ENCODE data around the gene NSMCE3.
A peak's percentile ranks its signal among the peaks of the same experiment; 100 is the strongest.

The NSMCE3 gene

DNA sequence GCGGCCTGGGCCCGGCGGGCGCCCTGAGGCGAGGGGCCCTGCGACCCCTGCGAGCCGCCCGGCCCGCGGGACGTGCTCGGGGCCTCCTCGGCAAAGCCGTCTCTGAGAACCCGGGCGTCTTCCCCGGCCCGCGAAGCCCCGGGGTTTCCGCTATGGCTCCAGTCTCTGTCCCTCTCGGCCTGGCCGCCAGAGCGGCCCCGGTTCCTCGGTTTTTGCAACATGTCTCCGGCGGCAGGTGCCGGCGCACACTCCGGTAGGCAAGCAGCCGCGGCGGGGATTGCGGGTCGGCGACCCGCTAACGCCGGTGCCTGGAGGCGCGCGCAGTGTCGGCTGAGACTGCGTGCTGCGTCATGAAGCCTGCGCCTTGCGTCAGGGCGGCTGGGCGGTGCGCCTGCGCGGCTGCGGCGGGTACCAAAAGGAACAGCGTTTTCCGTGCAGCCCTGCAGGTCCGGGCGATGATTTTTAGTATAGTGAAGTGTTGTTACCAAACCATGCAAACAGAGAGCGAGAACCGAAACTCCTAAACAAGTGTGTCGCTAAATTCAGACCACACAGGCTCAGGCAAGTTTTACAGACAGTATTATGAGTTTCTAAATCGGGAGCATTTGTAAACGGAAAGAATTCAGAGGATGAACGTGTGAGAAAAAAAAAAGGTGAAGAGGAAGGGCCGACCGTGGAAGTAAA, at the start of gene NSMCE3:
Gene NSMCE3, minus strand, starts transcription at position 338 of the 684 bp plus-strand sequence. Its CDS starts 117 bp downstream, at position 221.
- DNase-seq (ENCODE audit: low spot score): peak; percentile 96

DNA sequence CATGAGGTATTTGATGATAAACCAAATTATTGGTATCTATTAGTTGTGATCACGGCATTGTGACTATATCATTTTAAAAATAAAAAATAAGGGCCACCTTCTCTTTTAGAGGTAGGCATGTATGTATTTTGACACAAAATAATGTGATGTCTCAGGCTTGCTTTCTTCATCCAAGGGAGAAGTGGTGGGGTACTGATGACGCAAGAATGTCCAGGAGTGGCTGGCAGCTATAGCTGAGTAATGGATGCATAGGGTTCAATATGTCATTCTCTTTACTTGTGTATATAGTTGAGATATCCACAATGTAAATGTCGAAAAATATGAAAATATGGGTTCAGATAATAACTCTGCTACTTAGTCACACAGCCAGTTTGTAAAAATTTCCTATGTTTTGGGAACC, 46.8 kb upstream of the NSMCE3 start:
- no peak for DNase-seq (ENCODE audit: low spot score)

DNA sequence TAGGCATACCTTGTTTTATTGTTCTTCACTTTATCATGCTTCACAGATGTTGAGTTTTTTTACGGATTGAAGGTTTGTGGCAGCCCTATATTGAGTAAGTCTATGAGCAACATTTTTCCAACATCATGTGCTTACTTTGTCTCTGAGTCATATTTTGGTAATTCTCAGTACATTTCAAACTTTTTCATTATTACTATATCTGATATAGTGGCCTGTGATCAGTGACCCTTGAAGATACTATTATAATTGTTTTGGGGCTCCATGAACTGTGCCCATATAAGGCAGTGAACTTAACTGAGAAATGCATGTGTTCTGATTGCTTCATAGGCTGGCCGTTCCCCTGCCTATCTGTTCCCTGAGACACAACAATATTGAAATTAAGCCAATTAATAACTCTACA, 42.8 kb upstream of the NSMCE3 start:
- DNase-seq (ENCODE audit: low spot score): no peak

DNA sequence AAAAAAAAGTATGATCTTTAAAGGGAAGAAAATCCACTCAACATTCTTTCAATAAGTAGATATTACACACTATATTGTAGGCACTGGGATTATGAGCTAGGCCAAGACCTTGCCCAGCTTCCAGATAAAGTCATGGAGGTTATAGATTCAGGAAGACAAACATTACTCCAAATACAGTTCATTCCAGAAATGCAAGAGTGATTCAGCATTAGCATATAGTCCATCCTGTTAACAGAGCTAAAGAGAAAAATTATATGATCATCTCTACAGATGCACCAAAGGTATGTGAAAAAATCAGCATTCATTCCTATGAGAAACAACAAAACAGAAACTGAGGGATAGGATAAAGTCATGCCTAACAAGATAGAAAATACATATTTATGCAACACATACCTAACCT, 42.1 kb upstream of the NSMCE3 start:
- no peak for DNase-seq (ENCODE audit: low spot score)

DNA sequence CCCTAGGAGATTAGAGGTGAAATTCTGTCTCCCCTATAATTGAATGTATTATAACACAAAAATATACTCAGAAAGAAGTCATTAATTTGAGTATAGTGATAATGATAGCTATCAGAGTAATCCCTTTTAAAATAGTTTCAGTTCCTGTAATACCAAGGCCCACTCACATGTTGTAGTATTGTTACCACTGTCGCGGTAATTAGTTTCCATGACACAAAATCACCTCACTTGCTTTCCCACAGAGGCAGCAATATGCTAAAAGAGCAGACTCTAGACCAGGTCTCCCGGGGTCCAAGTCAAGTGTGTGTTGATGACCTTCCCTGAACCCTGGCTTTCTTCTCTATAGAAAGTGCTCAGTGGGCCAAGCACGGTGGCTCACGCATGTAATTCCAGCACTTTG, 39.5 kb upstream of the NSMCE3 start:
- DNase-seq (ENCODE audit: low spot score): no peak

DNA sequence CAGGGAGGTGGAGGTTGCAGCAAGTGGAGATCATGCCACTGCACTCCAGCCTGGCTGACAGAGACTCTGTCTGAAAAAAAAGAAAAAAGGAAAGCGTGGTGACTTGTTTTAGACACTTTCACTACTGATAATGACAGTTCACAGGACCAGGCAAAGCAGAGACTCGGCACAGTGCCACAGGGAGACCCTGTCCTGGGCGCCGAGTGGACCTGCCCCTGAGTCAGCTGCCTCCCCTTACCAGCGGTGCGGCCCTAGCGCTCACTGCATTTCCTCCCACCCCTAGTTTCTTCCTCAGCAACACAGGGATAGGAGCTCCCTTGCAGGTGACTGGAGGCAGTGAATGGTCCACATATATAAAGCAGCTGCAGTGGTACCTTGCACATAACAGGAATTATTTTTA, 38.7 kb upstream of the NSMCE3 start:
- no peak for DNase-seq (ENCODE audit: low spot score)

DNA sequence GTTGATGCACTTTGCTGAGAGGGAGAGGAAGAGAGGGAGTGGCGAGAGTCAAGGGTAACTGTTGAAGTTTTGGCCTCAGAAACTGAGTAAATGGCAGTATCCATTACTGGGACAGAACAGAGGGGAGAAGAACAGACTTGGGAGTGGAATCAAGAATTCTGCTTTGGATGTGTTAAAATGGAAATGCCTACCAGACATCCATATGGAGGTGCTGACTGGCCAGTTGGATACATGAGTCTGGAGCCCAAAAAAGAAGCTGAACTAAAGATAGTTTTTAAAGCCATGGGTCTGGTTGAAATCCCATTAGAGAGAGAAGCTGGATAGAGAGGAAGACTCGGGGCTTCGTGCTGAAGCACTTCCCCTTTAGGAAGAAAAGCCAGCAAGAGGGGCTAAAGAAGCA, 35.9 kb upstream of the NSMCE3 start:
- DNase-seq (ENCODE audit: low spot score): no peak

DNA sequence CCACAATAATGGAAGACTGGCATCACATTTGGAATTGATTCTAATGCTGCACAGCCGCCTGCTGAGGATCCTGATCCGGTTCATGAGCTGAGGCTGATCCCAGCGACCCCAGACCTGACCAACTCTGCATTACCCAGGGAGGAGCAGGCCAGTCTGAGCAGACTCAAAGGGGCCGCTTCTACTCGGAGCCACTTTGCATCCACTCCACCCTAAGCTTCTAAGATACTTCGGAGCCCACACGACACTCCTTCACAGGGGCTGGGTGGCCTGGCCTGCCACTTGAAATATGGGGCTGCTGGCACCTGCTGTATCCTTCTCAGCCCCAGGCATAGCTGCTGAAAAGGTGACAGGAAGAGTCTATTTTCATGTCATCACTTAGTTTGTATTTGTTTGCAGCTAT, 33.2 kb upstream of the NSMCE3 start:
- DNase-seq (ENCODE audit: low spot score): no peak

DNA sequence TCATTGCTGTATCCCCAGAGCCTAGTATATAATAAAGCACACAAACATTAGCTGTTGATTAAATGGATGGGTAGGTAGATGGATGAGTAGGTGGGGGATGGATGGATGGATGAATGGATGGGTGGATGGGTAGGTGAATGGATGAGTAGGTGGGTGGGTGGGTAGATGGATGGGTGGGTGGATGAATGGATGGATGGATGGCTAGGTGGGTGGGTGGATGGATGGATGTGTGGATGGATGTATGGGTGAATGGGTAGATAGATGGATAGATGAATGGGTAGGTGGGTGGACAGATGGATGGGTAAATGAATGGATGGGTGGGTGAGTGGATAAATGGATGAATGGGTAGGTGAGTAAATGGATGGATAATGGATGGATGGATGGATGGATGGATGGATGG, 30.2 kb upstream of the NSMCE3 start:
- no peak for DNase-seq (ENCODE audit: low spot score)

DNA sequence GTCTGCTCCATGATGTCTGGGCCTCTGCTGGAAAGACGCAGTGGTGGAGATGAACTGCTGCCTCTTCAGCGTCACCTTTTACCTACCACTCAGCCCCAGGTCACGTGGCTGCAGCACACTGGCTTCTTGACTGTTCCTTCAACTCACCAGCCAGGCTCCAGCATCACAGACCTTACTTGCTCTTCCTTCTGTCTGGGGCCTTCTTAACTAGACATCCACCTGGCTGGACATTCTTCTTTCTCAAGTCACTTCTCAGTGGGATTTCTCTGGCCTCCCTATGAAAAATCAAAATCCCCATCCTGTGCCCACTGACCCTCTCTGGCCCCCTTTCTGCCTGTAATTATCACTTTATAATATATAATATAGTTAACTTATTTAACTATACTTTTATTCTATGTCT, 29.7 kb upstream of the NSMCE3 start:
- no peak for DNase-seq (ENCODE audit: low spot score)

DNA sequence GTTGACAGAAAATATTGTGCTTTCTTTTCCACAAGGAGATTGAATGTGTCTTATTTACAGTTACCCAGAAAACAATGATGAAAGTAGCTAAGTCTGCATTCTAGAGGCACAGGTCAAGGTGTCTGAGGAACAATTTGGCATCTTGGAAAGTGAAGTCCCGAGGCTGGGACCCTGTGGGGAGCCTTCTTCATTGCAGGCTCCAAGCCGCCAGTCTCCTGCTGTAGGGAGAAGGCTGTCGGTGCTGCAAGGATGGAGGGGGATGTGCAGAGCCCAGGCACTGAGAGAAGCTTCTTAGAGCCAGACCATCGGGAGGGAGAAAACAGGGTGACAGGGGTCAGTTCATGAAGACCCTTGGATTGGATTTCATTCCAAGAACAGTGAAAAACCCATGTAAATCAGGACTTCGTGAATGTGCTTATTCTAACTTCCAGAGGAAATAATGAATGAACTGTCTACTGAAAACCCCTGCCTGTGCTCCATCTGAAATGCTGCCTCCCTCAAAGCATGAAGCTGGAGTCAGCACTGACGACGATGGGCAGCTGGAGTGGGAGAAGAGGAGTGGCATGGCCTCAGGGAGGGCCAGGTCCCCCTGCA, 25.2 kb upstream of the NSMCE3 start:
- no peak for DNase-seq (ENCODE audit: low spot score)

DNA sequence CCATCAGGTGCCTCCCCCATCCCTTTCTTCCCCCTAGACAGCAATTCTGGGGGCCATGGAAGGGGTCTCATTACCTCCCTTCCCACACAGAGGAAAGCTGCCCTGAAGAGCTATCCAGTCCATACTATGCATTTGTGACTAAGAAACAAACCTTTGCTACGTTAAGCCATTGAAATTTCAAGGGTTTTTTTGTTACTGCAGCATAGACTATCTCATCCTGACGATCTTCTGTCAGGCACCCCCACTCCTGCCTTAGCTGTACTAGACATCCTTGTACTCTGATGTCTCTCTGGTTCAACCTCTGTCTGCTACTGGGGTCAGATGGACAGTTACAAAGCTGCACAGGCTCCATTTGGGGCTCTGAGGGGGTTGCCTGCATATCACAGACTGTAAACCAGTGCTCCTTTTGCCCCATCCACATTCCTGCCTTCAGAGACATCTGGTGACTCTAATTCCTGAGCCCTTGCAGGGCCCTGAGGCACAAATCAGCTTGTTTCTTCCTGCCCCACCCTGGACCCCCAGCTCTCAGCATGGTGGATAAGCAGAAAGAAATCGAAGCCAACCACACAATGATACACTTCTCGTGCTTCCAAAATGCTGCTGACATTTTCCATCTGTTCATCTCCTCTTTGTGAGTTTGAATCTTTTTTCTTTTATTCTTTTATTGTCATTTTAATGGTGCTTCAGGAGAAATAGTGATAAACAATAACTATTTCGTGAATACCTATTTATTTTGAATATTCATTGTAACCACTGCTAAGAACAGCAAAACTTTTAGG, 21.6 kb upstream of the NSMCE3 start:
- DNase-seq (ENCODE audit: low spot score): no peak

DNA sequence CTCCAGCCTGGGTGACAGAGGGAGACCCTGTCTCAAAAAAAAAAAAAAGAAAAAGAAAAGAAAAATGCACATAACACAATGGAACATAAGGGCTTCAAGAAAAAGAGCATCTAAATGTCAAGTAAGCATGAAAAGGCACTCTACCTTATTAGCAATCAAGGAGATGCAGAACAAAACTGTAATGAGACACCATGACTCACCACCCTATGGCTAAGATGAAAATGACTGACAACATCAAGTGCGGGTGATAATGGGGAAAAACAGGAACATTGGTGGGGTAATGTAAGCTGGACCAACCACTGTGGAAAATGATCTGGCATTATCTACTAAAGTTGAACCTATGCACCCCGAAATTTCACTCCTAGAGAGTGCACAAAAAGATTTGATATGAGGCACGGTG, 19.6 kb upstream of the NSMCE3 start:
- DNase-seq (ENCODE audit: low spot score): no peak

DNA sequence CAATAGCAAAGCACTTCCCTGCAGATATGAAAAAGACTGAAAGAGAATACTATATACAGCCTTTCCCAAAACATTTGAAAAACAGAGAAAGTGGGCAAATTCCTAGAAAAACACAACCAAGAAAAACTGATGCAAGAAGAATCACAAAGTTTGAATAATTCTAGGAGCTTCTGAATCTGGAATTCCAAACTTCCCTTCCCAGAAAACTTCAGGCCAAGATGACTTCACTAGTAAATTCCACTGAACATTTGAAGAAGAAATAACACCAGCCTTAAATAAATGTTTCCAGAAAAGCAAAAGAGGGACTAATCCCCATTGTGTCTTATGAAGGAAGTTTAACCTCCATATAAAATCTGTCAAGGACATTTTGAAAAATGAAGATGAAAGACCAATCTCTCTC, 15.8 kb upstream of the NSMCE3 start:
- DNase-seq (ENCODE audit: low spot score): no peak

DNA sequence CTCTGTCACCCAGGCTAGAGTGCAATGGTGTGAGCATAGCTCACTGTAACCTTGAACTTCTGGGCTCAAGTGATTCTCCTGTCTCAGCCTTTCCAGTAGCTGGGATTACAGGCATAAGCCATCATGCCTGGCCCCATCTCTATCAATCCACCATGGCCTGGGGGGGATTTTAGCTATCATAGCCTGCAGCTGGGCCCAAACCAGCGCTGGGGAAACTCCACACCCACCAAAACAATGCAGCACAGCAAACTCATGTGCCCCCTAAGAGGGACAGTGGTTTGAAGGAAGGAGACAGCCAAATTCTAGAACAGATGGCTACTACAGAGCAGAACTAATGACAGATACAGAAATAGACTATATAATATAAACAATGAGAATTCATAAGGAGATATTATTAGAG, 13.8 kb upstream of the NSMCE3 start:
- no peak for DNase-seq (ENCODE audit: low spot score)

DNA sequence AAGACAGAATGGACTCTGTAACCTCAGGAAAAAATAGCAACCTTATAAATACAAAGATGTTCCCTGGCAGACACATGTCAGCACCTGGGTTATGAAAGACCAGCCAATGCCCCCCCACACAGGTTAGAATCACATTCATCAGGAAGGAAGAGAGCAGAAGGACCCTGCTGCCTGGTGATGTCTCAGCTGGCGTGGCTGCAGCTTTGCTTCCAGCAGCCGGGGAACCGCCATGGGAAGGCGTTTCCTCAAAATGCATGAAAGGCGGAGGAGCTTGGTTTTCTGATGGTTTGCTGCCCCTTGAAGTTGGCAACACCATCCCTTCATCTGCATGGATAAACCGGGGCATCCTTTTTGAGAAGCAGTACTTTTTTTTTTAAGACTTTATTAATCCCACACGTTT, 10.9 kb upstream of the NSMCE3 start:
- no peak for DNase-seq (ENCODE audit: low spot score)

DNA sequence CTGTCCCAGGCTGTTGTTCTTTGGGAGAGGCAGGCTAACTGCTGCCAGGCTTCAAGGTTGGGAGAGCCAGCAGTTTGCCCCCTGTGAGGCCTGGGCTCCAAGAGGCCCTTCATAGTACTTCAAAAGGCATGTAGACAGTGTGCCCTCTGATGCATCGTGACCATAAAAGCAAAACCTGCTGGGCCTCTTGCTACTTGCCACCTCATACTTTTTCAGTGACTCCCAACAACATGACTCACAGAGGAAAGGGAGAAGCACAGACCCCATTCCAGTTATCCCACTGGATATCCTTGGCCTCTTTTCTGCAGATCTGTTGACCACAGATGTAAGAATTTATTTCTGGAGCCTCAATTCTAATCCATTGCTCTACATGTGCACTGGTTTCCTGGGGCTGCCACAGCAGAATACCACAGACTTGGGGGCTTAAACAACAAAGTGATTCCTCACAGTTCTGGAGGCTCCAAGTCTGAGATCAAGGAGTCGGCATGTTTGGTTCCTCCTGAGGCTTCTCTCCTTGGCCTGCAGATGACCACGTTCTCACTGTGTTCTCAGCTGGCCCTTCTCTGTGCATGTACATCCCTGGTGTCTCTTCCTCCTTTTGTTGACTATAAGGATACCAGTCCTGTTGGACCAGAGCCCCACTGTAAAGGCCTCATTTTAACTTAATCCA, 8.9 kb upstream of the NSMCE3 start:
- no peak for DNase-seq (ENCODE audit: low spot score)

DNA sequence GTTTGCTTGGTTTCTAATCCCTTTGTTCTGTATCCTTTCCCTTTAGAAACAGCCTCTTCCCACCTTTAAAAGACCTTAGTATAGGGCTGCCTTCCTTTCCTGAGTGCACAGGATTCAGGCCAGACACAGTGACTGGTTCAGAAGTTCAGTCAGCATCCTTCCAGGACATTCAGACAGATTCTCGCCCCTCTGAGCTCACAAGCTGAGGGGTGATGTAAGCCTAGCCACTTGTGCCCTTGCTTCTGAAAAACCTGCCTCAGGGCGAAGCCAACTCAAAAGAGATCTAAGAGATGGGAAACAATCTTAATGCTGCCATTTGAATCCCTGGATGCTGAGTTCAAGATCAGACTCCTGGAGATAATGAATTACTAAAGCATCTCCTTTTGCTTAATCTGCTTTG, 6.7 kb upstream of the NSMCE3 start:
- DNase-seq (ENCODE audit: low spot score): no peak

DNA sequence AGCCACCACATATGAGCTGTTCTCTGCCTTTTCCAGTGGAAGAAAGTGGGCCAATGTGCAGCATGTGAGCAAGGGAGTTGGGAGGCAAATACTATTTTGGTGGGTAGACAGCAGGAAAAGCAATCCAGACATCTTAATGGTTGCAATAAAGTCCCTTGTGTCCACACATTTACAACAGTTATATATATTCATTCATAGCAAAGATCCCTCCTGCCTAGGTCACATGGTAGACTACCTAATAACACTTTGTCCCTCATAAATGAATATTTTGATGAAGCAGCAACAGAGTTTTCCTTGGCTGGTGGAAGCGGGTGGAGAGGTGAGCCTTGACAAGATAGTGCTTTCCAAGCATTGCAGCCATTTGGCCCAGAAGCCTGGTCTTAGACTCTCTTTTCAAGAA, 6.2 kb upstream of the NSMCE3 start:
- DNase-seq (ENCODE audit: low spot score): no peak

DNA sequence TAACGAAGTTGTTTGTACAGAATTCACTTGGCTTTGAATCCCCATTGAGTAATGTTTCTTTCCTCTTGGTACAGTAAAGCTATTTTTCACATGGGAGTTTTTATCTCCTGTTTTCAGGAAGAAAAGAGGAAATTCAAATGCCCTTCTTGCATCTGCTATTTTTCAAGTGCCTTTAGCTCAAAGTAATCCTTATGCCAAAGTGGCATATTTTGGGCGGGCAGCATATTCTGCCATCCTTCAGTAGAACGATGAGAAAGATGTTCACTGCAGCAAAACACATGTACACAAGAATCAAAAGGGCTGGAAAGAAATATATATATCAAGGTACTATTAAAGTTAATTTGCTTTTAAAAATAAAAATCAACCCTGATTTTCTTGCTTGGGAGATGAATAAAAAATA, 5.3 kb upstream of the NSMCE3 start:
- DNase-seq (ENCODE audit: low spot score): no peak

DNA sequence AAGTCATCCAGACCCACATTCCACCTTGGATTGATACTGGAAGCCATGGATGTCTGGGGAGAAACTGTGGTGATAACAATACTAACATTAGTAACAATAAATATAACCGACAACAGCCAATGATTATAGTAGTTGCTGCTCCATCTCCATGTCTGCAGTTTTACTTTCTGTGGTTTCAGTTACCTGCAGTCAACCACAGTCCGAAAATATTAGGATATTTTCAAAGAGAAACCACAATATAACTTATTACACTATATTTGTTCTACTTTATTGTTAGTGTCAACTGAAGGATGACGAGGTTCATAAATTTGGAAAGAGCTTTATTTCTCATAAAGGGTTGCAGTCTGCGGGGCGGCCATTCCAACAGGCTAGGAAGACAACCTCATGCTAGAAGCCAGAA, 2.6 kb upstream of the NSMCE3 start:
- DNase-seq (ENCODE audit: low spot score): no peak

DNA sequence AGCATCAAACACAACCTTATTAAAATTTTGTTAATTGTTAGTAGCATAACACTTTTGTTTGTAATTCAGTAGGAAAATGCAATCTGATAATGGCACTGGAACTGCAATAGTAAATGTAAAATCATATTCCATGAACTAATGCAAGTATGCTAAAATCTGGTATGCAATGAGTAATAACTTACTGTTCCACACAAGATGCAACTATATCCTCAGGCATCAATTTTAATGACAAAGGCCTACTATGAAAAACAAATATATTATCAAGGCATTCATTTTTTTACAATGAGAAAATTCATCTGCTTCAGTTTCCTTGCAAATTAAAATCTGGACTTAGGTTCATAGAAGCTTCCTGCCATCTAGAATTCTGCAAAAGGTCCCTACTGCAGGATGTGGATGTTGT, 1.4 kb upstream of the NSMCE3 start:
- DNase-seq (ENCODE audit: low spot score): no peak
